ENCODE results near the gene SRL. TPM values are rescaled to one million over a fixed set of nuclear protein-coding genes. Genes with fewer than 3 reads are reported as not detected.

The SRL gene
- total and polyA plus RNA-seq, 2 experiments from 2014 or later, result not detected

GRCh38 chr16:4270595-4270994, 28.7 kb upstream of the SRL start:
- Histone ChIP-seq H3K4me3 (peak overlapping the region; percentile 97), H4K20me1 (replicated peaks; ENCODE audit: insufficient read depth) (peaks cover 14% of the 10 kb centered on the region), H3K4me1 (ENCODE audit: insufficient read depth) (peaks cover 10% of the 10 kb centered on the region), H3K27me3 (ENCODE audit: insufficient read depth) (no peaks in the 10 kb centered on the region), H3K79me2 (replicated peaks; ENCODE audit: insufficient read depth) (peaks cover 71% of the 10 kb centered on the region), H2AFZ (no peak overlapping the region), H3F3A (replicated peaks; ENCODE audit: low read depth) (peaks cover 19% of the 10 kb centered on the region), H3K4me2 (peak overlapping the region; percentile 90), H3K36me3 (ENCODE audit: insufficient read depth) (no peaks in the 10 kb centered on the region), H3K9me2 (ENCODE audit: insufficient read depth) (no peaks in the 10 kb centered on the region), H3K27ac (ENCODE audit: low read depth) (peak overlapping the region; percentile 100)
- Mint-ChIP-seq H3K27ac (peak overlapping the region; percentile 95), H3K4me3 (peak overlapping the region; percentile 94), H3K36me3 (ENCODE audit: low read depth) (peaks cover 38% of the 10 kb centered on the region), H3K27me3 (ENCODE audit: insufficient read depth, low read depth, poor library complexity) (peaks cover 20% of the 10 kb centered on the region), H3K4me1 (peaks cover 13% of the 10 kb centered on the region), H3K9me3 (peaks cover 4% of the 10 kb centered on the region; the same call in 2 of the 3 replicates)
- no peak for TF ChIP-seq EZH2phosphoT487 (IDR thresholded peaks at IDR 0.05; ENCODE audit: unreplicated experiment)
- TF ChIP-seq CREB1 (CRISPR knock-in tag; IDR thresholded peaks at IDR 0.05; ENCODE audit: low read depth), result no peak
- no peak for TF ChIP-seq ZNF331 (CRISPR knock-in tag; IDR thresholded peaks at IDR 0.05; ENCODE audit: low read depth)
- TF ChIP-seq CTCF (conservative IDR thresholded peaks at IDR 0.05; ENCODE audit: low read depth in 2 of 2), result 0 out of 4 replicates have a peak, but pooled peaks of 1 of the 2 experiments have one; percentile 18
- TF ChIP-seq JUNB (IDR thresholded peaks at IDR 0.05; ENCODE audit: unreplicated experiment), result no peak
- no peak for ATAC-seq
- no peak for DNase-seq (ENCODE audit: low spot score)

GRCh38 chr16:4270091-4270490, 28.2 kb upstream of the SRL start:
- Histone ChIP-seq H3K79me2 (replicated peaks; ENCODE audit: insufficient read depth) (peaks cover 74% of the 10 kb centered on the region), H3K4me3 (no peak overlapping the region; the same call in 1 of the 2 replicates), H2AFZ (no peak overlapping the region), H3K4me1 (ENCODE audit: insufficient read depth) (peaks cover 10% of the 10 kb centered on the region), H3F3A (replicated peaks; ENCODE audit: low read depth) (peaks cover 22% of the 10 kb centered on the region), H3K4me2 (peak overlapping the region; percentile 90; the same call in 1 of the 2 replicates), H3K36me3 (ENCODE audit: insufficient read depth) (no peaks in the 10 kb centered on the region), H3K9me2 (ENCODE audit: insufficient read depth) (no peaks in the 10 kb centered on the region), H3K27ac (ENCODE audit: low read depth) (no peak overlapping the region), H3K27me3 (ENCODE audit: insufficient read depth) (no peaks in the 10 kb centered on the region), H4K20me1 (replicated peaks; ENCODE audit: insufficient read depth) (peaks cover 17% of the 10 kb centered on the region)
- H3K27me3 Mint-ChIP-seq (ENCODE audit: insufficient read depth, low read depth, poor library complexity), result peaks cover 24% of the 10 kb centered on the region
- H3K36me3 Mint-ChIP-seq (ENCODE audit: low read depth), result peaks cover 36% of the 10 kb centered on the region
- ATAC-seq, result no peak
- peak overlapping the region; percentile 94; the same call in 1 of the 3 replicates for H3K4me3 Mint-ChIP-seq
- H3K9me3 Mint-ChIP-seq, result peaks cover 4% of the 10 kb centered on the region; the same call in 2 of the 3 replicates
- no peak overlapping the region for H3K27ac Mint-ChIP-seq
- DNase-seq (ENCODE audit: low spot score), result no peak
- peaks cover 10% of the 10 kb centered on the region for H3K4me1 Mint-ChIP-seq
- TF ChIP-seq STAT1 (IDR thresholded peaks at IDR 0.05; ENCODE audit: unreplicated experiment) (no peak), EZH2 (IDR thresholded peaks at IDR 0.05; ENCODE audit: low read depth, unreplicated experiment) (no peak), CTCF (conservative IDR thresholded peaks at IDR 0.05; ENCODE audit: low read depth in 2 of 2) (no peak), ZNF114 (CRISPR knock-in tag; IDR thresholded peaks at IDR 0.05) (no peak), ZNF331 (CRISPR knock-in tag; IDR thresholded peaks at IDR 0.05; ENCODE audit: low read depth) (no peak), ETS1 (IDR thresholded peaks at IDR 0.05) (no peak), CREB1 (CRISPR knock-in tag; IDR thresholded peaks at IDR 0.05; ENCODE audit: low read depth) (no peak), POLR2AphosphoS5 (IDR thresholded peaks at IDR 0.05; ENCODE audit: low read depth) (no peak)

Measured in GM23338 (cell line).